HUES64 (cell line): ENCODE data around the gene EPO. TPM values are rescaled to one million over a fixed set of nuclear protein-coding genes. Genes with fewer than 3 reads are reported as not detected.

Experiments used
- H3K27ac ChIP-seq: 2 replicates; pipeline ENCODE4 v1.7.0; 2013; ENCODE audit warnings: low read depth, low read length, inconsistent platforms
- H3K27me3 ChIP-seq: 2 replicates; pipeline ENCODE4 v1.6.1; 2013; ENCODE audit warnings: mild to moderate bottlenecking, low read length; ENCODE audit not compliant: insufficient read depth
- H3K36me3 ChIP-seq: 2 replicates; pipeline ENCODE4 v1.6.1; 2013; ENCODE audit warnings: mild to moderate bottlenecking, low read length; ENCODE audit not compliant: insufficient read depth
- H3K4me1 ChIP-seq: 2 replicates; pipeline ENCODE4 v1.6.1; 2013; ENCODE audit warnings: mild to moderate bottlenecking, low read length, moderate library complexity; ENCODE audit not compliant: insufficient read depth
- H3K4me3 ChIP-seq: 2 replicates; pipeline ENCODE4 v1.5.1; 2013; ENCODE audit warnings: mild to moderate bottlenecking, low read length, moderate library complexity
- H3K9ac ChIP-seq: 2 replicates; pipeline ENCODE4 v1.6.1; 2013; ENCODE audit warnings: mild to moderate bottlenecking, low read depth, low read length
- H3K9me3 ChIP-seq: 2 replicates; pipeline ENCODE4 v1.6.1; 2013; ENCODE audit warnings: low read depth, low read length; ENCODE audit not compliant: insufficient read depth
- WGBS: fragments of 150-250, 120-280 bp; methylation state at CpG from one replicate; pipeline ENCODE4 v1.1.7; 2013; ENCODE audit warnings: missing lambda C conversion rate; 5-methylcytosine and 5-hydroxymethylcytosine counted together
- polyA plus RNA-seq, 2 experiments: library from polyadenylated mRNA; stranded (reverse); fragments of 50-300 nt; gene quantifications; one replicate each; pipeline ENCODE4 v1.2.3, GENCODE V29; 2013

Gene EPO
- polyA plus RNA-seq (2013, experiment 1 of 2) = not detected
- not detected for polyA plus RNA-seq (2013, experiment 2 of 2)

- Histone ChIP-seq H3K27ac (no peak within 1 kb of the TSS), H3K9me3 (no peaks in the 10 kb centered on the region), H3K27me3 (peaks cover 52% of the 10 kb centered on the region), H3K4me1 (0 out of 2 replicates have a peak, but pooled peaks cover 2% of the 10 kb centered on the region), H3K36me3 (no peaks in the 10 kb centered on the region), H3K4me3 (peak within 1 kb of the TSS; percentile 53), H3K9ac (no peak within 1 kb of the TSS; the same call in 1 of the 2 replicates)
- WGBS = 3% methylated on average over 21 of the region's 21 CpGs
Observed at GRCh38 chr7:100720279-100720670, at the start of gene EPO. EPO (plus strand) TSS chr7:100720468; CDS start chr7:100720981, 513 bp downstream.

DNA sequence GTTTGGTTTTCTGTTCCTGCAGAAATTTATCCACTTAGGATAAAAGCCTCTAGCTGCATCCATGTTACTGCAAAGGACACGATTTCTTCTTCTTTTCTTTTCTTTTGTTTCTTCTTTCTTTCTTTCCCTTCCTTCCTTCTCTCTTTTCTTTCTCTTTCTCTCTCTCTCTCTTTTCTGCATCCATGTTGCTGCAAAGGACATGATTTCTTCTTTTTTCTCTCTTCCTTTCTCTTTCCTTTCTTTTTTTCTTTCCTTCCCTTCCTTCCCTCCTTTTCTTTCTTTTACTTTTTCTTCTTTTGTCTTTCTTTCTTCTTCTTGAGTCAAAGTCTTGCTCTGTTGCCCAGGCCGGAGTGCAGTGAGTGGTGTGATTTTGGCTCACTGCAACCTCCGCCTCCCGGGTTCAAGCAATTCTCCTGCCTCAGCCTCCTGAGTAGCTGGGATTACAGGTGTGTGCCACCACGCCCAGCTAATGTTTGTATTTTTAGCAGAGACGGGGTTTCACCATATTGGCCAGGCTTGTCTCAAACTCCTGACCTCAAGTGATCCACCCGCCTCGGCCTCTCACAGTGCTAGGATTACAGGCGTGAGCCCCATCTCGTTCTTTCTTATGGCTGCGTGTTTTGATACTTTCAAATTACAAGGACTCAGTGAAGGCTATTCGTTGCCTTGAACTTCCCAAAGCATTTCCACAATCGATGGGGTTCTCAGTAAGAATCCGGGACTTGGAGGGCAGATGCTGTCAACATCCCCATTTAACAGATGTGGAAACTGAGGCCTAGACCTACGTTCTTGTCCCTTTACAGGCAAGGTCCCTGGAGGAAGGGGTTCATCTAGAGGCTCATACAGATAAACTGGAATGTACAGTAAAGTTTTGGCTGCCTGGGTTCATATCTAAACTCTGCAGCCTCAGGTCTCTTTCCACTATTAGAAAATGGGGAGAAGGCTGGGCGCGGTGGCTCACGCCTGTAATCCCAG, 48.6 kb upstream of the EPO start:
- Histone ChIP-seq H3K4me3 (no peak overlapping the region), H3K27me3 (peaks cover 6% of the 10 kb centered on the region; the same call in 1 of the 2 replicates), H3K9me3 (no peaks in the 10 kb centered on the region), H3K36me3 (peaks cover 1% of the 10 kb centered on the region; the same call in 1 of the 2 replicates), H3K4me1 (no peaks in the 10 kb centered on the region; the same call in 1 of the 2 replicates), H3K27ac (no peak overlapping the region), H3K9ac (no peak overlapping the region)
- WGBS = 92% methylated on average over 18 of the region's 18 CpGs

DNA sequence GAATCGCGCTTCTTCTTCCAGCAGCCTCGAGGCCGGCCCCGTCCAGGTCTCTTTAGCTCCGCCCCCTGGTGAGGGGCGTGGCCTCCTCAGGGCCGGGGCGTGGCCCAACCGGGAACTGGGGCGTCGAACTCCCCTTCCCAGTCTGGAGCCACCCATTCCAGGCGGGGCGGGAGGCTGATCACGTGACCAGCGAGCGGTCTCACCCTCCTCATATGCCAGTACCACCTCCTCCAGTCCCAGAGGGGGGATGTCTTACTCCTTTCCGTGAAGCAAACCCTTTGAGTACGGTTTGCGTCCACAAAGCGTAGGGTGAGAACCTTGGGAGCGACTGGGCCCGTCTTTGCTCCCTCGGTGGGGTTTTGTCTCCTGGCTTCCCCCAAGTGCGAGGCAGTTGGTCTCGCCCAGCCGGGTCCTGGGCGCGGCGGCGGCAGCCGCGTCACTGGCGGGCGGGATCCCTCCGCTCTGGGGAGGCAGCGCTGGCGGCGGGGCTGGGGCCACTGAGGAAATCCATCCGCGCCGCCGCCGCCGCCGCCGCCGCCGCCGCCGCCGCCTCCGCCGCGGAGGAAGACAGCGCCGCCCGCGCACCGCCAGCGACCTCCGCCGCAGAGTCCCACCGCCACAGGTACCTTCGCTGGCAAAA, 46.8 kb upstream of the EPO start, which contains the start of gene GNB2:
Gene GNB2, plus strand, starts transcription at position 439 of the 640 bp plus-strand sequence. CDS start 2,526 bp downstream, outside the sequence.
- Histone ChIP-seq H3K27me3 (peaks cover 6% of the 10 kb centered on the region; the same call in 1 of the 2 replicates), H3K9me3 (no peaks in the 10 kb centered on the region), H3K9ac (peak within 1 kb of the TSS; percentile 91), H3K36me3 (peaks cover 19% of the 10 kb centered on the region), H3K27ac (peak within 1 kb of the TSS; percentile 93), H3K4me1 (no peaks in the 10 kb centered on the region; the same call in 1 of the 2 replicates), H3K4me3 (peak within 1 kb of the TSS; percentile 83)
- under 1% methylated on average over 65 of the region's 65 CpGs for WGBS

GRCh38 chr7:100673942-100674410, 46.3 kb upstream of the EPO start:
- no peaks in the 10 kb centered on the region for H3K9me3 ChIP-seq
- WGBS = under 1% methylated on average over 32 of the region's 34 CpGs
- peaks cover 6% of the 10 kb centered on the region; the same call in 1 of the 2 replicates for H3K27me3 ChIP-seq
- peaks cover 23% of the 10 kb centered on the region for H3K36me3 ChIP-seq
- peak overlapping the region; percentile 64 for H3K9ac ChIP-seq
- peak overlapping the region; percentile 83 for H3K4me3 ChIP-seq
- H3K4me1 ChIP-seq = no peaks in the 10 kb centered on the region; the same call in 1 of the 2 replicates
- H3K27ac ChIP-seq = peak overlapping the region; percentile 48; the same call in 1 of the 2 replicates

- peaks cover 26% of the 10 kb centered on the region for H3K36me3 ChIP-seq
- H3K9me3 ChIP-seq = no peaks in the 10 kb centered on the region
- H3K27me3 ChIP-seq = peaks cover 6% of the 10 kb centered on the region; the same call in 1 of the 2 replicates
- H3K9ac ChIP-seq = peak overlapping the region; percentile 64
- WGBS = under 1% methylated on average over 42 of the region's 43 CpGs
- H3K27ac ChIP-seq = no peak overlapping the region
- peak overlapping the region; percentile 83 for H3K4me3 ChIP-seq
- no peaks in the 10 kb centered on the region; the same call in 1 of the 2 replicates for H3K4me1 ChIP-seq
Observed at GRCh38 chr7:100674411-100675104, 45.7 kb upstream of the EPO start.

- WGBS = 1% methylated on average over 46 of the region's 46 CpGs
- peaks cover 6% of the 10 kb centered on the region; the same call in 1 of the 2 replicates for H3K27me3 ChIP-seq
- peak overlapping the region; percentile 64; the same call in 1 of the 2 replicates for H3K9ac ChIP-seq
- H3K9me3 ChIP-seq = no peaks in the 10 kb centered on the region
- no peak overlapping the region for H3K27ac ChIP-seq
- H3K4me3 ChIP-seq = peak overlapping the region; percentile 83
- H3K4me1 ChIP-seq = no peaks in the 10 kb centered on the region; the same call in 1 of the 2 replicates
- H3K36me3 ChIP-seq = peaks cover 30% of the 10 kb centered on the region
Observed at GRCh38 chr7:100675105-100675451, 45.2 kb upstream of the EPO start.

DNA sequence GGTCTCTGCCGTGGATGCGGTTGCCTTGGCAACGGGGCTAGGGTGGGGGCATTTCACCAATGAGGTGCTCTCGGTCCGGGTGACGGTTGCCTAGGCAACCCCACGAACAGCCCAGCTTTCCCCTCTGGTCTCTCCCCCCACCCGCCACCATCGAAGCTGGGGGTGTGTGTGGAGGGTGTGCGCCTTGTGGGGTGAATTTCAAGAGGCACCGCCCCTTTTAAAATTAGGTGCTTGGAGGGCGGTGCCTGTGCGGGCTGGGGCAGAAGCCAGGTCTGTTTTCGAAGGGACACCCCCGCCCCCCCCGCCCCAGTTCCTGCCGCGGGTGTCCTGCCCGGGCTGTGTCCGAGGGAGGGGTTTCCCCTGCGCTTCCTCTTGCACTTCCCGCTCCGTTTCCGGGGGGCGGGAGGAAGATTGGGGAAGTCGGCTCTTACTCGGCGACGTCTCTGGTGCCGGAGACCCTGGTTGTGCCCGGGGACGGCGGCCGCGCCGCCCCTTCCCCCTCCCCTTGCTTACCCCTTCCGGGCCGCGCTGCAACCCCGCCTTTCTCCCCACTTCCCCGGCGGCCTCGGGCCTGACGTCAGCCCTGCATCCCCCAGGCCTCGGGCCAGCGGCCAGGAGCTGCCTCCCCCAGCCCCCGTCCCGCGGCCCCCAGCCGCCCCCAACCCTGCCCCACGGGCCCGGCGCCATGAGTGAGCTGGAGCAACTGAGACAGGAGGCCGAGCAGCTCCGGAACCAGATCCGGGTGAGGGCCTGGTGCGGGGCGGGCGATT, 44.5 kb upstream of the EPO start:
- Histone ChIP-seq H3K9me3 (no peaks in the 10 kb centered on the region), H3K27me3 (peaks cover 6% of the 10 kb centered on the region; the same call in 1 of the 2 replicates), H3K36me3 (peaks cover 37% of the 10 kb centered on the region), H3K4me3 (peak overlapping the region; percentile 83), H3K4me1 (no peaks in the 10 kb centered on the region; the same call in 1 of the 2 replicates), H3K27ac (0 out of 2 replicates have a peak overlapping the region, but pooled peaks have one; percentile 52), H3K9ac (no peak overlapping the region)
- WGBS = 4% methylated on average over 41 of the region's 59 CpGs

DNA sequence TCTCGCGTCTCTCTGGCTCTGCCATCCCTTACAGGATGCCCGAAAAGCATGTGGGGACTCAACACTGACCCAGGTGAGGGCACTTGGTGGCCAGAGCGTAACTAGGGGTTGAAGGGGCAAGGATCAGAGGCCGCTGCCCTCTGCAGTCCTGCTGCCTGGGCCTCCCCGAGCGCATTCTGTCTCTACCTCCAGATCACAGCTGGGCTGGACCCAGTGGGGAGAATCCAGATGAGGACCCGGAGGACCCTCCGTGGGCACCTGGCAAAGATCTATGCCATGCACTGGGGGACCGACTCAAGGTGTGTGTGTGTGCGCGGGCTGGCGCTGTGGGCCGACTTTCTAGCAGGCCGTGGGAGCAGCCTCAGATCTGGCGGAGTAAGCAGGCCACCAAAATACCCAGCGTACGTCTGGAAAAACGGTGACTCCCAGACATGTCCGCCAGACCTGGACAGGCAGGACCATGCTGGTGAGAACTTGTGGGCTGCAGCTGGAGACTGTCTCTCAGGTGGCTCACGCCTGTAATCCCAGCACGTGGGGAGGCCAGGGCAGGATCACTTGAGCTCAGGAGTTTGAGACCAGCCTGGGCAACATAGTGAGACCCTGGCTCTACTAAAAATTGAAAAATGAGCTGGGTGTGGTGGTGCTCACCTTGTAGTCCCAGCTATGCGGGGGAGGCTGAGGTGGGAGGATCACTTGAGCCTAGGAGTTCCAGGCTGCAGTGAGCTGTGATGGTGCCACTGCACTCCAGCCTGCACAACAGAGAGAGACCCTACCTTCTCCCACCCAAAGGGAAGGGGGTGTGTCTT, 43.6 kb upstream of the EPO start:
- WGBS = 92% methylated on average over 23 of the region's 23 CpGs

More for the DNA sequence above, 43.6 kb upstream of the EPO start:
- peaks cover 3% of the 10 kb centered on the region; the same call in 1 of the 2 replicates for H3K27me3 ChIP-seq
- peak overlapping the region; percentile 83 for H3K4me3 ChIP-seq
- no peaks in the 10 kb centered on the region; the same call in 1 of the 2 replicates for H3K4me1 ChIP-seq
- H3K36me3 ChIP-seq = peaks cover 47% of the 10 kb centered on the region
- no peaks in the 10 kb centered on the region for H3K9me3 ChIP-seq
- no peak overlapping the region for H3K9ac ChIP-seq
- 0 out of 2 replicates have a peak overlapping the region, but pooled peaks have one; percentile 23 for H3K27ac ChIP-seq
